Skeletal muscle satellite cell (primary cell): ENCODE measurements around the gene RCOR1. TPM values are rescaled to one million over a fixed set of nuclear protein-coding genes. Genes with fewer than 3 reads are reported as not detected.
"Not testable (repeated sequence)": the region's sequence is repeated elsewhere in the genome, so short reads cannot be mapped to it uniquely, and the experiment has no call there.

Source experiments
- H3K27me3 ChIP-seq: 2 replicates; pipeline ENCODE4 v1.7.0; 2013; ENCODE audit warnings: low read length; ENCODE audit not compliant: control insufficient read depth, insufficient read depth
- H3K36me3 ChIP-seq: 2 replicates; pipeline ENCODE4 v1.7.0; 2013; ENCODE audit warnings: mild to moderate bottlenecking, control low read depth, low read length; ENCODE audit not compliant: insufficient read depth
- H3K4me1 ChIP-seq: 2 replicates; pipeline ENCODE4 v1.7.0; 2013; ENCODE audit warnings: low read length; ENCODE audit not compliant: control insufficient read depth, insufficient read depth
- H3K4me2 ChIP-seq: 2 replicates; pipeline ENCODE4 v1.7.0; 2013; ENCODE audit warnings: mild to moderate bottlenecking, low read length
- H3K4me3 ChIP-seq: 2 replicates; pipeline ENCODE4 v1.7.0; 2013; ENCODE audit warnings: low read length
- H3K9ac ChIP-seq: 2 replicates; pipeline ENCODE4 v1.7.0; 2013; ENCODE audit warnings: mild to moderate bottlenecking, low read depth, low read length, moderate library complexity
- H3K9me3 ChIP-seq: replicated peaks from 2 replicates; pipeline ENCODE4 v1.7.0; 2013; ENCODE audit warnings: mild to moderate bottlenecking, control low read depth, low read length
- total RNA-seq: library from RNA; depleted of rRNA; stranded (reverse); fragments of >200 nt; gene quantifications from 2 replicates; pipeline ENCODE4 v1.2.3, GENCODE V29; 2012; rRNA removed

The RCOR1 gene
- 12.9 and 15.2 TPM in 2 replicates for total RNA-seq

DNA sequence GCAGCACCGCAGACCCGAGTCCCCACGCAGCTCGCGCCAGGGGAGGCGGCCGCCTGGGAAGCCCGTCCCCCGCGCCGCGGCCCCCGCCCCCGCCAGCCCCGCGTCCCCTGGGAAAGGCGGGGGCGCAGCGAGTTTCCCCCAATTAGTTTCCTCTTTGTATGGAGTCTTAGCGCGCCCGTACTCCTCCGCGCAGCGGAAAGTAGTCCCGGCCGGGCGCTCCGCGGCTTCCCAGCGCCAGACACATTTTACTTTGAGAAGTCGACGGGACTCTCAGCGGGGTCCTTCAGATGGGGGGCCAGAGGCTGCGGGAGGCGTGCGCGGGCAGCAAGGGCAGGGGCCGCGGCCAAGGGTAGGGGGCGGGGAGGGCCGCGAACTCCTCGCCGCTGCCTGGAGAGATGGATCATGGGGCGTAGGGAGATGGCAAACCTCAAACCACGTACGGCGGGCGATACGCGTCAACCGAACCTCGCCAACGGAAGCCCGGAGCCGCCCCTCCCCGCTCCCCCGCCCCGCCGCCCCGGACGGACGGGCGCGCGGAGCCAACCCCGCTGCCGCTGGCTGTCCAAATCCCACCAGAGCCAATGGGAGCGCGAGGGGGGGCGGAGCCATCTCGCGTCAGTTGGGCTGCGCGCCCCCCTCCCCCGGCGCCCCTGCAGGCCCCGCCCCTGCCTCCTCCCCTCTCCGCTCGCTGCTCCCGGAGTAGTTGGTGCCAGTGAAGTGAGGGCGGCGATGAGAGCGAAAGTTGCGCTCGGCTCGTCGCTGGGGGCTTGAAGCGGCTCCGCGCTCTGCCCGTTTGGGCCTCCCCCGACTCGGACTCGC, at the start of gene RCOR1:
TSS of gene RCOR1 (plus strand) at position 706 of the 819 bp plus-strand sequence. CDS start 238 bp downstream, outside the sequence.
- Histone ChIP-seq H3K36me3 (no peaks in the 10 kb centered on the region), H3K4me3 (peak within 1 kb of the TSS; percentile 97), H3K9me3 (no peaks in the 10 kb centered on the region), H3K4me1 (peaks cover 16% of the 10 kb centered on the region), H3K4me2 (peak within 1 kb of the TSS; percentile 91), H3K27me3 (no peaks in the 10 kb centered on the region), H3K9ac (peak within 1 kb of the TSS; percentile 98)

GRCh38 chr14:102544046-102544746, 48.3 kb upstream of the RCOR1 start:
- Histone ChIP-seq H3K4me2 (no peak overlapping the region), H3K4me1 (peaks cover 12% of the 10 kb centered on the region), H3K27me3 (peaks cover 44% of the 10 kb centered on the region), H3K9ac (no peak overlapping the region), H3K9me3 (no peaks in the 10 kb centered on the region), H3K36me3 (no peaks in the 10 kb centered on the region), H3K4me3 (no peak overlapping the region)

DNA sequence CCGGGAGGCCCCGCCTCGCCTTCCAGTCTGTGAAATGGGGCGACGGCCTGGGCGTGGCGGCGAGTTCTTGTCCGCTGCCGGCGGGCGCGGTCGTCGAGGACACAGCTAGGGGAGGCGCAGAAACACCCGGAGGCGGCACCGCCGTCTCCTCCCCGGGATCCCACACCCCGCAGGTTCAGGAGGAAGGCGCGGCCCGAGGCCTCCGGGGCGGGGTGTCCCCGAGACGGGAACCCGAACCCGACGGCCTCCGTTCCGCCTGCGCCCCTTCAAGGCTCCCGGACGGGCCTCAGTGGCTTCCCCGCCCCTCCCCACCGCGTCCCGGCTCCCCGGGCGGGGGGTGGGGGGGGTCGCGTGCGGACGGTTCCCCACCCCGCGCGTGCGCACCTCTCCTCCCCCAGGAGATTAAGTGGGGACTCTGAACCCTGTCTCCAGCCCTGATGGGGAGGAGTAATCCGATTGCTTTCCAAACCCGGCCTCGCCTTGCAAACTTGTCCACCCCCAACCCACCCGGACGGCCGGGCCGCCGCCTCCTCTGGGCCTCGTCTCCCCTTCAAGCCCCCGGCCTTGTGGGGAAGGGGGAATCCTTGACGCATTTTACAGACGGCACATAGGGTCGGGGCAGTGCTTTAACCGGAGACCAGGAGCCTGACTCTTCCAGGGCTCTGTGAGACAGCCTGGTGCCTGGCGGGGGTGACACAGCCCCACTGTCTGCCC, 47.5 kb upstream of the RCOR1 start:
- Histone ChIP-seq H3K4me2 (no peak overlapping the region), H3K9me3 (no peaks in the 10 kb centered on the region), H3K9ac (no peak overlapping the region), H3K27me3 (peaks cover 44% of the 10 kb centered on the region), H3K4me1 (peaks cover 9% of the 10 kb centered on the region), H3K4me3 (no peak overlapping the region), H3K36me3 (no peaks in the 10 kb centered on the region)

DNA sequence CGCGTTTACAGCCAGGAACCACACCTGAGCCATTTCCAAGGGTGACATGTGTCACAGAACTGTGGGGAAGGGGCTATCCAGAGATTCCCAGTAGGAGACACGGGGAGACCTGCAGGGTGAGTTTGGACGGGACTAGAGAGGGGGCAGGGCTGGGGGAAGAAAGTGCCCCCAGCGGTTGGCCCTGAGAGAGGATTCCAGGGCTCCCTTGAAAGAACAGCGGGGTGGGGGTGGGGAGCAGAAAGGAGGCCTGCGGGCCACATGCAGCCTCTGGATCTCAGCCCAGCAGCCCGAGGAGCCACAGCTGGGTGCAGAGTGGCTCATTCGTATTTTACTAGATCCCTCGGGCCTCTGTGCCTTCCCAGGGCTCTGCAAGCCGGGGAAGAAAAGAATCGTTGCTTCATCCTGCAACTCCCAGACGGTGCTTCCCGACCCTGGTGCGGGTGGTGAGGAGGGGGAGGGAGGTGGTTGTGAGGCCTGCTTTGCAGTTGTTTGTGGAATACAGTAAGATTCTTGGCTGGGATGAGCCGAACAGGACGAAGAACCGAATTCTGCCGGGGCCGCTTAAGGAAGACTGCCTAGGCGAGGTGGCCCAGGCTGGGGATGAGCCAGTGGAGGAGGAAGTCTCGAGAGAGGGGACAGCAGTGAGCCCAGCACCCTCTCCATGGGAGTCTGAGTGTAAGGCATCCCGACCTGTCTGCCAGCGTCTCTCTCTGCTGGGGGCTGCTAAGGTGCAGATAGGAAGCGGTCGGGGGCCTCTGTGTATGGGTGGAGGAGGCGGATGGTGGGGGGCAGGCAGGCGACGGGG, 46.8 kb upstream of the RCOR1 start:
- no peaks in the 10 kb centered on the region for H3K9me3 ChIP-seq
- peaks cover 44% of the 10 kb centered on the region for H3K27me3 ChIP-seq
- no peak overlapping the region for H3K4me2 ChIP-seq
- H3K36me3 ChIP-seq: no peaks in the 10 kb centered on the region
- no peak overlapping the region for H3K9ac ChIP-seq
- peaks cover 7% of the 10 kb centered on the region for H3K4me1 ChIP-seq
- no peak overlapping the region for H3K4me3 ChIP-seq

DNA sequence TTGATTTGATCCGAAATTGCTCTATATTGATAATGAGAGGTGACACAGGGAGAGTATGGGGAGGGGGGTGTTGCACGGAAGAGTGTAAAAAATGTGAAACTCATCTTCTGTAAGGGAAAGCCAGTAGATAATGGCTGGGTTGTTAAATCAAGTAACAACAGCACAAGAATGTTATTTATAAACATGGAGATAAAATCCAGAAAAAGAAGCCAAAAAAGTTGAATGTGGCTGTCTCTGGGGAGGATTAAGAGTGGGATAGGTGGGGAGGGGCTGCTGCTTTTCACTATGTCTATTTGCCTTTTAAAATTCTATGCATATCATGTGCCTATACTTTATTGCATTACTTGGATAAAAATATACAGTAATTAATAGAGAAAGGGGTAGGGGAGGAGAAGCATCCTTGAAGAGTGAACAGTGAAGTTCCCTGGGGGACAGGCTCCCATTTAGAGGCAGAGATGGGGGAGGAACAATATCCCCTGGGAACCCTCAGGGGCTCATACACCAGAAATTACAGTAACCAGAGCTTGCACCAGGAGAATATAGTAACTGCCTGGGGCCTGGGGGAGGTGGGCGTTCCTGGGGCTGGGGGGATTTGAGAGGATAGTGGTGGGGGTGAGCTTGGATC, 43.7 kb upstream of the RCOR1 start:
- H3K9ac ChIP-seq: no peak overlapping the region
- H3K4me3 ChIP-seq: no peak overlapping the region
- H3K4me2 ChIP-seq: no peak overlapping the region
- H3K9me3 ChIP-seq: no peaks in the 10 kb centered on the region
- peaks cover 19% of the 10 kb centered on the region for H3K4me1 ChIP-seq
- no peaks in the 10 kb centered on the region for H3K36me3 ChIP-seq
- peaks cover 39% of the 10 kb centered on the region for H3K27me3 ChIP-seq

DNA sequence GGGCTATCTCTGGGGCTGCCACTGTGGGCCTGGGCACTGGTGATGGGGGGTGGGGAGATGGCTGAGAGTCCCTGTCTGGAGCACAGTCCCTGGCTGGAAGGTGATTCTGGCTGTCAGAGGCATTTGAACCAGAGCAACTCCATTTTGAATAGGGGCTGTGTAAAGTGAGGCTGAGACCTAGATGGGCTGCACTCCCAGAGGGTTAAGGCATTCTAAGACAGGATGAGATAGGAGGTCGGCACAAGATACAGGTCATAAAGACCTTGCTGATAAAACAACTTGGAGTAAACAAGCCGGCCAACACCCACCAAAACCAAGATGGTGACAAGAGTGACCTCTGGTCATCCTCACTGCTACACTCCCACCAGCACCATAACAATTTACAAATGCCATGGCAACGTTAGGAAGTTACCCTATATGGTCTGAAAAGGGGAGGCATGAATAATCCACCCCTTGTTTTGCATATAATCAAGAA, 41.5 kb upstream of the RCOR1 start:
- H3K4me2 ChIP-seq, H3K9ac ChIP-seq, H3K36me3 ChIP-seq, H3K4me3 ChIP-seq, H3K9me3 ChIP-seq: not testable (repeated sequence)
- peaks cover 17% of the 10 kb centered on the region for H3K27me3 ChIP-seq
- H3K4me1 ChIP-seq: peaks cover 11% of the 10 kb centered on the region

DNA sequence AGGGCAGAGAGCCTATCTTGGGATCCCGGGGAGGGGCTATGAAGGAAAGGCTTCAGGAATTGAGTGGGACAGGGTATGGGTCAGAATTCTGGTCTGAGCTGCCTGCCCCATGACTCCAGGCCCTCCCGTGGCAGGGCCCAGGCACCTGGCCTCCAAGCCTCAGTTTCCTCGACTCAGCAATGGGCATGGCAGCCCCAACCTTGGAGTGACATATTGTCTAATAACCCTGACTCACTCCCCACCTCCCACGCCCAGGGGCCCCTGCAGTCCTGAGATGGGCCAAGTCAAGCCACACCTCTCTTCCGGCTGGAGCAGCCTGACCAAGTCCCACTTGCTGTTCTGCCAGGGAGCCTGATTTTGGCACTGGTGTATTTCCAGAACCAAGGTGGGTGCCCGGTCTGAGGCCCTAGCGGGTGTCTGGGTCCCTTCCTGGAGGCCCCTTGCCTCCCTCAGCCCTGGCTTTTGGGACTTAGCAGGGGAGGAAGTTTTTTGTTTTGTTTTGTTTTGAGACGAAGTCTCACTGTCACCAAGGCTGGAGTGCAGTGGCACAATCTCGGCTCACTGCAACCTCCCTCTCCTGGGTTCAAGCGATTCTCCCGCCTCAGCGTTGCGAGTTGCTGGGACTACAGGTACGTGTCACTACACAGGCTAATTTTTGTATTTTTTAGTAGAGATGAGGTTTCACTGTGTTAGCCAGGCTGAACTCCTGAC, 40.3 kb upstream of the RCOR1 start:
- Histone ChIP-seq H3K4me2 (no peak overlapping the region), H3K4me1 (peaks cover 11% of the 10 kb centered on the region), H3K36me3 (no peaks in the 10 kb centered on the region), H3K4me3 (no peak overlapping the region), H3K27me3 (peaks cover 14% of the 10 kb centered on the region), H3K9me3 (no peaks in the 10 kb centered on the region), H3K9ac (no peak overlapping the region)

DNA sequence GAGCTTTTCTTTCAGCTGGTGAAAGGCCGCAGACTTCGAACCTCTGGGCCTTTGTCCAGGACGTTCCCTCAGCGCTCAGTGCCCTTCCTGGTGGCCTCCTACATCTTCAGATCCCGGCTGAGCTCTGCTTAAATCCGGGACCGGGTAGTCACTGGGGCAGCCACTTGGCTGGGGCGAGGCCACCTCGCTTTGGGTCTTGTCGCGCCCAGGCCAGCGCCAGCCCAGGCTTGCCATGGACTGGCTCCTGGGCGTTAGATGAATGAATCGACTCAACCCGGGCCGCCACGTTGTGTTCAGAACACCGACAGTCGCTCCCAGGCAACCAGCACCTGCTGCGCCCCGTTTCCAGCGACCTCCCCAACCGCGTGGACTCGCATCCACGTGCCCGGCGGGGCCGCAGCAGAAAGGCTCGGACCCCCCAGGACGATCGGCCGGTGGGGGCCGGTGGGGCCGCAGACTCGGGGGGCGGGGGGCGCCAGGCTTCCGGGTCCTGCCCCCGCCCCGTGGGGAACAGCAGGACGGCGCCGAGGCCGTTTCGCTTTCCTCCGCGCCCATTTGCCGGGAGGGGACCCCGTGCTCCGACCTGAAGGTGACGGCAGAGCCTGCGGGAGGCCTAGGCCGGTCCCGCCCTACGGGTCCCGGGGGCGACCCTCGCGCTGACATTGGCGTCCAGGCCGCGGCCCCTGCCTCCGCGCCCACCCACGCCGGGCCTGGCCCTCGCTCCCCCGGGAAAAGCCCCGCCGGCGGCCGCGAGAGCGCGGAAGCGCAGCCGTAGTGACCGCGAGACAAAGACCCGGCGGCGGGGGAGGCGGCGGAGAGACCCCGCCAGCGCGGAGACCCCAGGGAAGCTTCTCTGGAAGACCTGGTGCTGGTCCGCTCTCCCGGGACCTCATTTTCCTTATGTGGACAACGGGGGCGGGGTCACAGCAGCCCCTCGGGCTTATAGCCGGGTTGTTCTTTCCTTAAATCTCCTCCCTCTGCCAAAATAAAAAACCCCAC, 37.3 kb upstream of the RCOR1 start:
- Histone ChIP-seq H3K9ac (peak overlapping the region; percentile 87), H3K4me3 (peak overlapping the region; percentile 88), H3K4me2 (peak overlapping the region; percentile 95), H3K4me1 (peaks cover 11% of the 10 kb centered on the region), H3K27me3 (no peaks in the 10 kb centered on the region), H3K36me3 (no peaks in the 10 kb centered on the region), H3K9me3 (no peaks in the 10 kb centered on the region)

DNA sequence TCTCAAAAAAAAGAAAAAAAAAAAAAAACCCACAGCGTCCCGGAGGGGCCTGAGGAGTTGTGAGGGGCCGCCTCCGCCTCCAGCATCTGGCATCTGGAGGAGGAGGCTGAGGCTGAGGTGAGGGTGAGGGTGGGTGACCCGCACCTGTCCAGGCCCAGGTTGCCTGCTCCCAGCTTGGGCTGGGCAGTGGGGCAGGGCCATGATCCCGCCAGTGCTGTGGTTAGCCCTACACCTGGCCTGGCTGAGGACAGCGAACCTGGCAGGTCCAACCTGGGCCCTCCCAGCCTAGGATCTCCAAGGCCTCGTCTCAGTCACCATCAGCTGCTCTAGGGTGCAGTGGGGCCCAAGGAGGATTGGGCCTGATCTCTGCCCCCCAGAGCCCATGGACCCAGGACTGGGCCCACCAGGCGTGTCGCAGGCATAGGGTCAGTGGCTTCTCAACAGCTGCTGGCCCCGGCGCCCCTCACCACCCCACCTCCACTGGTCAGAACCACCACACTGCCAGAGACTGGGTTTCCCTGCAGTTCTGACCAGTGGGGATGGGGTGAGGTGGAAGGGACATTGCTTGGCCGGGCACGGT, 36.3 kb upstream of the RCOR1 start:
- Histone ChIP-seq H3K4me1 (peaks cover 11% of the 10 kb centered on the region), H3K9ac (no peak overlapping the region), H3K9me3 (no peaks in the 10 kb centered on the region), H3K4me2 (no peak overlapping the region), H3K27me3 (no peaks in the 10 kb centered on the region), H3K4me3 (no peak overlapping the region), H3K36me3 (no peaks in the 10 kb centered on the region)
